Keratinocyte (primary cell): Measurements from ENCODE around the gene CELA2B.

ENCODE experiments used
- EZH2 ChIP-seq: IDR thresholded peaks from one replicate; pipeline ENCODE4 v1.6.1; 2012; ENCODE audit warnings: inconsistent platforms, mild to moderate bottlenecking, low read length, moderate library complexity
- TF ChIP-seq, protein P1 (sequence below), 3 experiments: IDR thresholded peaks in 1 of 3; conservative IDR thresholded peaks in 1 of 3; optimal IDR thresholded peaks in 1 of 3; 2 replicates in 2 of 3; 3 replicates in 1 of 3; pipeline versions ENCODE3 to v1.5.1; 2011; ENCODE audit warnings: low read length in 3 of 3, mild to moderate bottlenecking in 3 of 3, moderate library complexity in 2 of 3, control low read depth in 1 of 3, inconsistent platforms in 1 of 3; ENCODE audit not compliant: insufficient read depth in 2 of 3; ENCODE audit errors: extremely low read depth in 1 of 3

- TF ChIP-seq, protein P1, sequence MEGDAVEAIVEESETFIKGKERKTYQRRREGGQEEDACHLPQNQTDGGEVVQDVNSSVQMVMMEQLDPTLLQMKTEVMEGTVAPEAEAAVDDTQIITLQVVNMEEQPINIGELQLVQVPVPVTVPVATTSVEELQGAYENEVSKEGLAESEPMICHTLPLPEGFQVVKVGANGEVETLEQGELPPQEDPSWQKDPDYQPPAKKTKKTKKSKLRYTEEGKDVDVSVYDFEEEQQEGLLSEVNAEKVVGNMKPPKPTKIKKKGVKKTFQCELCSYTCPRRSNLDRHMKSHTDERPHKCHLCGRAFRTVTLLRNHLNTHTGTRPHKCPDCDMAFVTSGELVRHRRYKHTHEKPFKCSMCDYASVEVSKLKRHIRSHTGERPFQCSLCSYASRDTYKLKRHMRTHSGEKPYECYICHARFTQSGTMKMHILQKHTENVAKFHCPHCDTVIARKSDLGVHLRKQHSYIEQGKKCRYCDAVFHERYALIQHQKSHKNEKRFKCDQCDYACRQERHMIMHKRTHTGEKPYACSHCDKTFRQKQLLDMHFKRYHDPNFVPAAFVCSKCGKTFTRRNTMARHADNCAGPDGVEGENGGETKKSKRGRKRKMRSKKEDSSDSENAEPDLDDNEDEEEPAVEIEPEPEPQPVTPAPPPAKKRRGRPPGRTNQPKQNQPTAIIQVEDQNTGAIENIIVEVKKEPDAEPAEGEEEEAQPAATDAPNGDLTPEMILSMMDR (optimal IDR thresholded peaks at IDR 0.05 in 1 of 3, IDR thresholded peaks at IDR 0.05 in 1 of 3, conservative IDR thresholded peaks at IDR 0.05 in 1 of 3; ENCODE audit: extremely low read depth in 1 of 3, insufficient read depth in 2 of 3, low read length in 3 of 3): no peak
- no peak for TF ChIP-seq EZH2
These were observed 33.0 kb downstream of the CELA2B start for GRCh38 chr1:15508700-15509487.
